Trophoblast cell (in vitro differentiated cells and primary cell): Measurements from ENCODE around the gene CA12.

Experiments used
- DNase-seq, 2 donors: peaks; one replicate each; pipeline ENCODE4 v3.0.0-alpha.2; 2016
- H2AFZ ChIP-seq: 2 replicates; pipeline ENCODE4 v1.6.1; 2013; ENCODE audit warnings: low read length, moderate library complexity, mild to moderate bottlenecking; ENCODE audit not compliant: insufficient read depth, poor library complexity
- H2AK5ac ChIP-seq: 2 replicates; pipeline ENCODE4 v1.6.1; 2013; ENCODE audit warnings: mild to moderate bottlenecking, low read length
- H2BK120ac ChIP-seq: 2 replicates; pipeline ENCODE4 v1.6.1; 2013; ENCODE audit warnings: low read length, mild to moderate bottlenecking, moderate library complexity; ENCODE audit not compliant: insufficient read depth, poor library complexity
- H2BK12ac ChIP-seq: 2 replicates; pipeline ENCODE4 v1.6.1; 2013; ENCODE audit warnings: mild to moderate bottlenecking, low read length, moderate library complexity
- H2BK5ac ChIP-seq: 2 replicates; pipeline ENCODE4 v1.6.1; 2013; ENCODE audit warnings: low read length, low read depth, moderate library complexity, mild to moderate bottlenecking; ENCODE audit not compliant: poor library complexity
- H3K14ac ChIP-seq: 2 replicates; pipeline ENCODE4 v1.6.1; 2013; ENCODE audit warnings: mild to moderate bottlenecking, low read length
- H3K18ac ChIP-seq: 2 replicates; pipeline ENCODE4 v1.6.1; 2013; ENCODE audit warnings: mild to moderate bottlenecking, low read length
- H3K23ac ChIP-seq: 2 replicates; pipeline ENCODE4 v1.6.1; 2013; ENCODE audit warnings: low read length
- H3K27ac ChIP-seq: 2 replicates; pipeline ENCODE4 v1.5.1; 2013; ENCODE audit warnings: low read depth, mild to moderate bottlenecking, inconsistent platforms, low read length, moderate library complexity
- H3K27me3 ChIP-seq: 2 replicates; pipeline ENCODE4 v1.6.1; 2013; ENCODE audit warnings: inconsistent platforms, mild to moderate bottlenecking, low read length, moderate library complexity; ENCODE audit not compliant: insufficient read depth
- H3K36me3 ChIP-seq, 2 experiments: 1 replicate in 1 of 2; 2 replicates in 1 of 2; pipeline ENCODE4 v1.6.1; 2013; ENCODE audit warnings: low read length in 2 of 2, mild to moderate bottlenecking in 2 of 2, moderate library complexity in 1 of 2; ENCODE audit not compliant: insufficient read depth in 2 of 2, control insufficient read depth in 1 of 2
- H3K4ac ChIP-seq: 2 replicates; pipeline ENCODE4 v1.6.1; 2013; ENCODE audit warnings: low read depth, mild to moderate bottlenecking, low read length, moderate library complexity
- H3K4me1 ChIP-seq, 2 experiments: 1 replicate in 1 of 2; 2 replicates in 1 of 2; pipeline ENCODE4 v1.6.1; 2013; ENCODE audit warnings: low read length in 2 of 2, mild to moderate bottlenecking in 2 of 2, moderate library complexity in 1 of 2; ENCODE audit not compliant: insufficient read depth in 2 of 2, control insufficient read depth in 1 of 2
- H3K4me2 ChIP-seq: 2 replicates; pipeline ENCODE4 v1.6.1; 2013; ENCODE audit warnings: inconsistent platforms, mild to moderate bottlenecking, low read length, moderate library complexity
- H3K4me3 ChIP-seq: 2 replicates; pipeline ENCODE4 v1.5.1; 2013; ENCODE audit warnings: mild to moderate bottlenecking, low read depth, low read length, inconsistent platforms
- H3K79me1 ChIP-seq: one replicate; pipeline ENCODE4 v1.6.1; 2013; ENCODE audit warnings: low read length
- H3K79me2 ChIP-seq: 2 replicates; pipeline ENCODE4 v1.6.1; 2013; ENCODE audit warnings: low read length, mild to moderate bottlenecking; ENCODE audit not compliant: control insufficient read depth, insufficient read depth, poor library complexity
- H3K9ac ChIP-seq: 2 replicates; pipeline ENCODE4 v1.6.1; 2013; ENCODE audit warnings: mild to moderate bottlenecking, low read length
- H3K9me3 ChIP-seq: 2 replicates; pipeline ENCODE4 v1.6.1; 2013; ENCODE audit warnings: low read depth, mild to moderate bottlenecking, control low read depth, inconsistent platforms, low read length; ENCODE audit not compliant: insufficient read depth
- H4K12ac ChIP-seq: 2 replicates; pipeline ENCODE4 v1.6.1; 2013; ENCODE audit warnings: low read depth, mild to moderate bottlenecking, low read length, moderate library complexity
- H4K8ac ChIP-seq: 2 replicates; pipeline ENCODE4 v1.6.1; 2013; ENCODE audit warnings: low read depth, mild to moderate bottlenecking, low read length, moderate library complexity
- H4K91ac ChIP-seq: one replicate; pipeline ENCODE4 v1.6.1; 2013; ENCODE audit warnings: low read depth, mild to moderate bottlenecking, low read length, moderate library complexity
- WGBS: extraction: QIAGEN DNeasy Blood & Tissue Kit; methylation state at CpG from one replicate; pipeline ENCODE4 v1.1.7; 2013; ENCODE audit warnings: missing lambda C conversion rate; ENCODE audit not compliant: insufficient read length, insufficient coverage; ENCODE audit errors: extremely low coverage; 5-methylcytosine and 5-hydroxymethylcytosine counted together

Gene CA12

DNA sequence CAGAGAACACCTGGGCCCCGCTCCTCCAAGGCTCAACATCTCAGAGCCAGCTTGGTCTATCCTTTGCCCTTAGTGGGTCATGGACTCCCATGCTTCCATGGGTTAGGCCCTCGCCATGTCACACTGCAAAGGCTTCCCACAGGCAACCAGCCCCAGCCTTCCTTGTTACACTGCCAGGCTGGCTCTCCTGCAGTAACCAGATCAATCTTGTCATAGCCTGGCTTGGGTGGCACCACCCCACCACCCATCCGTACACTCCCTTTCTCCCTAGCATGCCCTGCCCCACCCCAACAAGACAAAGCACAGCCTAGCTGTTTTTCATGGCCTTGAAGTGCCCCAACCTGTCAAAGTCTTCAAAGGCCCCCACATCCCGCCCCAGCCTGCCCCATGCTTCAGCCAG is 30.5 kb downstream of the CA12 start:
- no peak overlapping the region for H3K4me2 ChIP-seq
- H3K27ac ChIP-seq, result no peak overlapping the region

DNA sequence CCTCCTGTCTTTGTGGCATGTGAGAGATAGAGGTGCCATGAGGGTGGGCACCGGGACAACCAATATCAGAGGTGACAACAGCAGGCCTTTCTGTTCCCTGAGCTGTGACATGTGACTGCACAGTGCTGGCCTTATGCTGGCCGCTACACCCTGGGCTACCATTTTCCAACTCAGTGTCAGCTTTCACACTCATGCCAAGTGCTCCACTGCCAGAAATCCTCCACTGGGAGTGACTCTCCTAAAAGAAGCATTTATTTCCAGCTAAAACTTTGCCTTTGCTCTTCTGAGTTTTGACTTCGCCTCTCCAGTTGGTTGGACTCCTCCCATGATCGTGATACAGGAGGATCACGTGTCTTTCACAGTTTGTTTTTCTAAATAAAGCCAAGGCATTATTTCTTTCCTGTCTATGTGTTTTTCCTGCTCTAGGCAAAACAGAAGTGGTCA is 31.4 kb downstream of the CA12 start:
- Histone ChIP-seq H4K12ac (no peak overlapping the region), H2BK120ac (no peak overlapping the region), H4K8ac (no peak overlapping the region), H3K9ac (no peak overlapping the region), H3K18ac (no peak overlapping the region), H3K79me2 (no peaks in the 10 kb centered on the region), H4K91ac (no peak overlapping the region), H2BK12ac (no peak overlapping the region), H2AK5ac (no peak overlapping the region), H3K9me3 (peaks cover 2% of the 10 kb centered on the region), H3K4me1 (no peaks in the 10 kb centered on the region), H3K23ac (no peak overlapping the region), H3K4me2 (no peak overlapping the region), H3K27me3 (no peaks in the 10 kb centered on the region), H3K27ac (no peak overlapping the region), H2BK5ac (no peak overlapping the region), H3K4me3 (no peak overlapping the region), H3K14ac (no peak overlapping the region), H3K79me1 (no peaks in the 10 kb centered on the region), H2AFZ (no peak overlapping the region), H3K4ac (no peak overlapping the region), H3K36me3 (no peaks in the 10 kb centered on the region)
- DNase-seq, result no peak
- WGBS, result no CpG with 5 or more reads among the region's 5 CpGs

More for the DNA sequence above, 30.5 kb downstream of the CA12 start:
- WGBS, result no CpG with 5 or more reads among the region's 4 CpGs
- Histone ChIP-seq H3K4me3 (no peak overlapping the region), H3K18ac (no peak overlapping the region), H3K4me1 (no peaks in the 10 kb centered on the region), H2BK12ac (no peak overlapping the region), H3K36me3 (no peaks in the 10 kb centered on the region), H2BK5ac (no peak overlapping the region), H4K8ac (no peak overlapping the region), H3K4ac (no peak overlapping the region), H3K27me3 (no peaks in the 10 kb centered on the region), H3K9me3 (no peaks in the 10 kb centered on the region), H3K14ac (no peak overlapping the region), H3K23ac (no peak overlapping the region), H2BK120ac (no peak overlapping the region), H3K79me1 (no peaks in the 10 kb centered on the region), H4K91ac (no peak overlapping the region), H3K79me2 (no peaks in the 10 kb centered on the region), H3K9ac (no peak overlapping the region), H2AFZ (no peak overlapping the region), H4K12ac (no peak overlapping the region), H2AK5ac (no peak overlapping the region)
- no peak for DNase-seq

- Histone ChIP-seq H3K18ac (no peak overlapping the region), H2AFZ (no peak overlapping the region), H3K23ac (no peak overlapping the region), H3K9ac (no peak overlapping the region), H3K79me2 (no peaks in the 10 kb centered on the region), H3K36me3 (no peaks in the 10 kb centered on the region), H2BK5ac (no peak overlapping the region), H4K12ac (no peak overlapping the region), H3K4me2 (no peak overlapping the region), H2BK120ac (no peak overlapping the region), H3K4me1 (peaks cover 0 to 2% of the 10 kb centered on the region in 2 experiments), H2BK12ac (no peak overlapping the region), H3K27me3 (no peaks in the 10 kb centered on the region), H4K8ac (no peak overlapping the region), H3K79me1 (no peaks in the 10 kb centered on the region), H3K27ac (no peak overlapping the region), H4K91ac (no peak overlapping the region), H2AK5ac (no peak overlapping the region), H3K14ac (no peak overlapping the region), H3K9me3 (peaks cover 3% of the 10 kb centered on the region), H3K4ac (no peak overlapping the region), H3K4me3 (no peak overlapping the region)
- no peak for DNase-seq
- no CpG with 5 or more reads among the region's 5 CpGs for WGBS
Measured at GRCh38 chr15:63349621-63350020, 32.0 kb downstream of the CA12 start.

GRCh38 chr15:63349156-63349555 is 32.5 kb downstream of the CA12 start:
- no peak for DNase-seq
- no CpG with 5 or more reads among the region's 6 CpGs for WGBS
- H3K4me2 ChIP-seq, result no peak overlapping the region
- H3K79me2 ChIP-seq, result no peaks in the 10 kb centered on the region
- H2AK5ac ChIP-seq, result no peak overlapping the region
- H3K27me3 ChIP-seq, result no peaks in the 10 kb centered on the region
- no peak overlapping the region for H3K14ac ChIP-seq
- no peak overlapping the region for H3K4ac ChIP-seq
- no peak overlapping the region for H3K9ac ChIP-seq
- no peaks in the 10 kb centered on the region for H3K79me1 ChIP-seq
- H2BK5ac ChIP-seq, result no peak overlapping the region
- no peak overlapping the region for H2BK120ac ChIP-seq
- H3K9me3 ChIP-seq, result peaks cover 3% of the 10 kb centered on the region
- no peak overlapping the region for H4K91ac ChIP-seq
- no peak overlapping the region for H2AFZ ChIP-seq
- H3K18ac ChIP-seq, result no peak overlapping the region
- H3K4me3 ChIP-seq, result no peak overlapping the region
- H3K4me1 ChIP-seq, result peaks cover 0 to 2% of the 10 kb centered on the region in 2 experiments
- H3K36me3 ChIP-seq, result no peaks in the 10 kb centered on the region
- no peak overlapping the region for H3K27ac ChIP-seq
- no peak overlapping the region for H4K8ac ChIP-seq
- H4K12ac ChIP-seq, result no peak overlapping the region
- H2BK12ac ChIP-seq, result no peak overlapping the region
- H3K23ac ChIP-seq, result no peak overlapping the region
